Nucleus accumbens (tissue), 56 donors: Measurements from ENCODE around the gene SAMD5.

Experiments
- DNase-seq, 56 donors: peaks; one replicate each; lab custom pipeline; 2025; lab: John Stamatoyannopoulos, UW

Gene SAMD5

GRCh38 chr6:147615659-147616456, 107.4 kb downstream of the SAMD5 start:
- DNase-seq, result no peak

GRCh38 chr6:147617366-147617765, 108.9 kb downstream of the SAMD5 start:
- no peak for DNase-seq

- no peak for DNase-seq
Observed at GRCh38 chr6:147618457-147618856, 110.0 kb downstream of the SAMD5 start.

- DNase-seq, result no peak
Observed at GRCh38 chr6:147618927-147619326, 110.4 kb downstream of the SAMD5 start.
